Measurements from ENCODE around the gene SOX5. TPM values are rescaled to one million over a fixed set of nuclear protein-coding genes. Genes with fewer than 3 reads are reported as not detected.

Gene SOX5
- total and polyA plus RNA-seq, 3 donors from 2014 or later: 26.0 to 93.3 (median 29.2) TPM

GRCh38 chr12:23535441-23535840 is 414.0 kb downstream of the SOX5 start:
- no peak for DNase-seq
- 90 to 95% methylated on average over 1 of the region's 1 CpG for WGBS, 2 donors
- TF ChIP-seq POLR2A (IDR thresholded peaks at IDR 0.05) (no peak), CTCF (IDR thresholded peaks at IDR 0.05) (no peak)

DNA sequence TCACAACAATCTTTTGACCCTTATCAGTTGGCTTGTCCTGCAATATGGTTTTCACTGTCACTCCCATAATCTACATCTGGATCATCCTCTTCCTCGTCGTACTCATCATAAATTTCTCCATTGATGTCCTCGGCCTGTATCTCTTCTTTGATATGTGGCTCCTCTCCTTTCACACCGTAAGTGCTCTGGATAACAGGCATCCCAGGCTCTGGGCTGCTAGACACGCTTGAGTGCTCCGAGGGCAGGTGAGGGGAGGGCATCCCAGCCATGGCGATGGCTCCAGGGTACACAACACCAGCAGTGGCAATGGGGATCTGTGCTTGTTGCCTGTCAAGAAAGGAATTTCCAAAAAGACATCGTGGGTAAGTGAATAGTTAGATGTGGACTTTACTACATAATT is 415.3 kb downstream of the SOX5 start:
- Histone ChIP-seq H3K4me1 (no peaks in the 10 kb centered on the region), H3K9me3 (no peaks in the 10 kb centered on the region), H3K27ac (no peak overlapping the region), H3K36me3 (ENCODE audit: low read depth, missing control alignments) (no peaks in the 10 kb centered on the region), H3K4me3 (no peak overlapping the region), H3K27me3 (no peaks in the 10 kb centered on the region)
- 87 to 88% methylated on average over 8 of the region's 8 CpGs for WGBS, 2 donors
- DNase-seq: no peak
- intact Hi-C loops (cut with DNase I; ENCODE audit: low total_unique reads): no loop called here
- no peak for TF ChIP-seq POLR2A (IDR thresholded peaks at IDR 0.05)
- TF ChIP-seq CTCF (IDR thresholded peaks at IDR 0.05): no peak

More at GRCh38 chr12:23535441-23535840, 414.0 kb downstream of the SOX5 start:
- intact Hi-C loops (cut with DNase I; ENCODE audit: low total_unique reads): no loop called here
- Histone ChIP-seq H3K9me3 (no peaks in the 10 kb centered on the region), H3K27me3 (no peaks in the 10 kb centered on the region), H3K4me1 (no peaks in the 10 kb centered on the region), H3K4me3 (no peak overlapping the region), H3K27ac (no peak overlapping the region), H3K36me3 (ENCODE audit: low read depth, missing control alignments) (no peaks in the 10 kb centered on the region)

- no peak overlapping the region for H3K4me3 ChIP-seq
- WGBS, 2 donors: 97 to 98% methylated on average over 1 of the region's 1 CpG
- no peaks in the 10 kb centered on the region for H3K9me3 ChIP-seq
- no peaks in the 10 kb centered on the region for H3K36me3 ChIP-seq (ENCODE audit: low read depth, missing control alignments)
- H3K27ac ChIP-seq: no peak overlapping the region
- no peaks in the 10 kb centered on the region for H3K27me3 ChIP-seq
- no peak for TF ChIP-seq CTCF (IDR thresholded peaks at IDR 0.05)
- TF ChIP-seq POLR2A (IDR thresholded peaks at IDR 0.05): no peak
- intact Hi-C loops (cut with DNase I; ENCODE audit: low total_unique reads): no loop called here
- no peaks in the 10 kb centered on the region for H3K4me1 ChIP-seq
- no peak for DNase-seq
Measured at GRCh38 chr12:23533699-23534098, 415.8 kb downstream of the SOX5 start.

- intact Hi-C loops (cut with DNase I; ENCODE audit: low total_unique reads): no loop called here
- no peak for DNase-seq
- TF ChIP-seq POLR2A (IDR thresholded peaks at IDR 0.05): no peak
- TF ChIP-seq CTCF (IDR thresholded peaks at IDR 0.05): no peak
Measured at GRCh38 chr12:23533265-23533664, 416.2 kb downstream of the SOX5 start.

DNA sequence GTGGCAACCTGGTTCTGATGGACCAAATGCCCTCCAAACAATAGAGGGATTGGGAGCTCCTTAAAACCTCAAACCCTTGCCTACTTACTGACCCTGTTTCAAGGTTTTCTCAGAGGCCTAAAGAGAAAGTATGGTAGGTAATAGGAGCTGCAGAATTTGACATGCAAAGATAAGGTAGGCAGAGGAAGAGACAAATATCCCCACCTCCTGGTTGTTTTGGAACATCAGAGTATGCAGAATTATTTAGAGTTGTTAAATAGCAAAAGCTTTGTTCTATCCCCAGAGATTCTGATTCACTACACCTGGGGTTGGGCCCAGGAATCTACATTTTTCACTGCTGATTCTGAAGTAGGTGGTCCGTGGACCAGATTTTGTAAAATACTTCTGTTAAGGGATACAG is 421.2 kb downstream of the SOX5 start:
- no peak for TF ChIP-seq CTCF (IDR thresholded peaks at IDR 0.05)
- no peak for TF ChIP-seq POLR2A (IDR thresholded peaks at IDR 0.05)
- no peak overlapping the region for H3K27ac ChIP-seq
- H3K4me1 ChIP-seq: no peaks in the 10 kb centered on the region
- H3K9me3 ChIP-seq: no peaks in the 10 kb centered on the region
- H3K27me3 ChIP-seq: no peaks in the 10 kb centered on the region
- intact Hi-C loops (cut with DNase I; ENCODE audit: low total_unique reads): no loop called here
- no peaks in the 10 kb centered on the region for H3K36me3 ChIP-seq (ENCODE audit: low read depth, missing control alignments)
- DNase-seq: no peak
- WGBS, 2 donors: 100% methylated on average over 1 of the region's 1 CpG
- H3K4me3 ChIP-seq: no peak overlapping the region

More at GRCh38 chr12:23533265-23533664, 416.2 kb downstream of the SOX5 start:
- no peak overlapping the region for H3K27ac ChIP-seq
- H3K27me3 ChIP-seq: no peaks in the 10 kb centered on the region
- H3K9me3 ChIP-seq: no peaks in the 10 kb centered on the region
- no peak overlapping the region for H3K4me3 ChIP-seq
- H3K4me1 ChIP-seq: no peaks in the 10 kb centered on the region
- H3K36me3 ChIP-seq (ENCODE audit: low read depth, missing control alignments): no peaks in the 10 kb centered on the region
